ENCODE results near the gene ZNF511. TPM values are rescaled to one million over a fixed set of nuclear protein-coding genes. Genes with fewer than 3 reads are reported as not detected.

ZNF511 gene
- total RNA-seq, 4 donors from 2014 or later = 29.3 to 44.8 (median 35.0) TPM

DNA sequence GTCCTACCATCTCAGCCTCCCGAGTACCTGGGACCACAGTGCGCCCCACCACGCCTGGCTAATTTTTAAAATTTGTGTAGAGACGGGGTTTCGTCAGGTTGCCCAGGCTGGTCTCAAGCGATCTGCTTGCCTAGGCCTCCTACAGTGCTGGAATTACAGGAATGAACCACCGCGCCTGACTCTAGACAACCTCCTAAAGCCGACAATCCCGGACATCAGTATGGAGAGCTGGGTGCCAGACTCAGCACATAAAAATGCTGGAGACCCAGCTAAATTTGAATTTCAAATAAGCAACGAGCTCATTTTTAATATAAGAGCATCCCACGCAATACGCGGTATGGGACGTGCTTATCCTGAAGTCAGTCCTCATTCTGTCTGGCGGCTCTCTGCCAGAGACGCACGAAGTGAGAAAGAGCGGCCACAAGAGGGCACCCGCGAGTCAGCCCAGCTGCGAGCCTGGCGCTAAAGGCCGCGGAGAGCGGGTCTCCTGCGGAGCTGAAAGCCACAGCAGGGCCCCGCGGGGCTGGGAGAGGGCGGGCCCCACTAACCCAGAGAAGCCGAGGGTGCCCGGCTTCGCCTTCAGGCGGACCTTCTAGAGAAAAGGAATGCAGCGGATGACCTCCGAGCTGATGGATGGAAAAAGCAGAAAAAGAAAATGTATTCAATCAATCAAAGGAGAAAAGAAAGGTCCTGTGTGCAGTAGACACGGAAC, 20.9 kb downstream of the ZNF511 start:
- 7 to 8% methylated on average over 34 to 37 of the region's 37 CpGs for WGBS, 2 donors
- peak; percentile 68 to 77 for DNase-seq (ENCODE audit: low spot score in 2 of 2)
- Histone ChIP-seq H3K9me3 (no peaks in the 10 kb centered on the region), H3K4me3 (peak overlapping the region in 2 of 4 donors; percentile 22 to 31), H3K27me3 (peaks cover 0 to 80% of the 10 kb centered on the region in 2 donors), H3K27ac (no peak overlapping the region), H3K36me3 (no peaks in the 10 kb centered on the region), H3K4me1 (peaks cover 0 to 33% (median 17%) of the 10 kb centered on the region in 4 donors)
- TF ChIP-seq EP300 (IDR thresholded peaks at IDR 0.05) (no peak), CTCF (IDR thresholded peaks at IDR 0.05) (peak; percentile 87 to 97 (median 92))

GRCh38 chr10:133332936-133333699, 24.4 kb downstream of the ZNF511 start:
- Histone ChIP-seq H3K4me3 (no peak overlapping the region), H3K4me1 (peaks cover 5 to 34% (median 20%) of the 10 kb centered on the region in 4 donors), H3K36me3 (no peaks in the 10 kb centered on the region), H3K27me3 (peaks cover 3 to 81% of the 10 kb centered on the region in 2 donors), H3K27ac (no peak overlapping the region), H3K9me3 (no peaks in the 10 kb centered on the region)
- 81% methylated on average over 30 of the region's 30 CpGs for WGBS, 2 donors
- DNase-seq (ENCODE audit: low spot score in 2 of 2) = no peak
- TF ChIP-seq POLR2A (IDR thresholded peaks at IDR 0.05) = no peak
- no peak for TF ChIP-seq EP300 (IDR thresholded peaks at IDR 0.05)
- TF ChIP-seq CTCF (IDR thresholded peaks at IDR 0.05) = no peak

DNA sequence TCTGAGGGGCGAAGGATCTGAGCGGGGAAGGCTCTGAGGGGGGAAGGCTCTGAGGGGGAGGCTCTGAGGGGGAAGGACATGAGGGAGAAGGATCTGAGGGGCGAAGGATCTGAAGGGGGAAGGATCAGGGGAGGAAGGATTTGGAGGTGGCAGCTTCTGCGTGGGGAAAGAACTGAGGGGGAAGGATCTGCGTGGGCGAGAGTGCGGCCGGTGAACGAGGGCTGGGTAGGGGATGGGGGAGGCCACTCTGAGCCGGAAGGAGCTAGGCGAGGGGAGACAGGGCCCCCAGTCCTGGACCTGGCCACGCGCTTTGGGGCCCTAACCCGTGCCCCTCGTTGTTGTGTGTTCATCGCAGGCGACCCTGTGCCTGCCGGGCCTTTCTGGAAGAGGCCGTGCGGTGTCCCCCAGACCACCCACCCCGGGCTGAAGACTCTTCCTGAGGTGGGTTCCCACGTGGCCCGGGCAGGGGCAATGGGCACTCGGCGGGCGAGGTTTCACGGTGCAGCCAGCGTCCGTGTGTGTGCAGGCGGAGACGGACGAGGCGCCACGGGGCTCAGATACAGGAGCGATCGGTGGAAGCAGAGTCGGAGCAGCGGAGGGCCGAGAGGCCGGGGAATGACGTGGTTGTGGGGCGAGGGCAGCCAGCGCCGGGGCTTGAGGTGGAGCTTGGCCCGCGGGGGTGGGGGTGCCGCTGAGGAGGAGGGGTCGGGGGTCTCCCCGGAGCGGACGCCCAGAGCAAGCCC, 26.0 kb downstream of the ZNF511 start:
- Histone ChIP-seq H3K27me3 (peaks cover 3 to 78% of the 10 kb centered on the region in 2 donors), H3K36me3 (no peaks in the 10 kb centered on the region), H3K27ac (peak overlapping the region in 1 of 4 donors; percentile 32), H3K4me3 (peak overlapping the region; percentile 11 to 47 (median 32)), H3K9me3 (no peaks in the 10 kb centered on the region), H3K4me1 (peaks cover 5 to 30% (median 20%) of the 10 kb centered on the region in 4 donors)
- 16 to 27% methylated on average over 30 to 46 of the region's 51 CpGs for WGBS, 2 donors
- DNase-seq (ENCODE audit: low spot score in 2 of 2) = no peak
- TF ChIP-seq EP300 (IDR thresholded peaks at IDR 0.05) = no peak
- TF ChIP-seq CTCF (IDR thresholded peaks at IDR 0.05) = no peak
- TF ChIP-seq POLR2A (IDR thresholded peaks at IDR 0.05) = no peak

- peak; percentile 43 to 63 for DNase-seq (ENCODE audit: low spot score in 2 of 2)
- TF ChIP-seq CTCF (IDR thresholded peaks at IDR 0.05) (no peak), EP300 (IDR thresholded peaks at IDR 0.05) (no peak), POLR2A (IDR thresholded peaks at IDR 0.05) (no peak)
- peaks cover 5 to 25% (median 20%) of the 10 kb centered on the region in 4 donors for H3K4me1 ChIP-seq
- H3K27me3 ChIP-seq = peaks cover 3 to 85% of the 10 kb centered on the region in 2 donors
- peak overlapping the region; percentile 11 to 47 (median 32) for H3K4me3 ChIP-seq
- peak overlapping the region in 1 of 4 donors; percentile 32 for H3K27ac ChIP-seq
- H3K36me3 ChIP-seq = no peaks in the 10 kb centered on the region
- WGBS, 2 donors = 2 to 3% methylated on average over 21 to 43 of the region's 75 CpGs
- no peaks in the 10 kb centered on the region for H3K9me3 ChIP-seq
Measured at GRCh38 chr10:133335246-133336117, 26.8 kb downstream of the ZNF511 start.

Data from tibial nerve (tissue), 4 donors.